Body of pancreas (tissue), 4 donors: ENCODE data around the gene FIBCD1. TPM values are rescaled to one million over a fixed set of nuclear protein-coding genes. Genes with fewer than 3 reads are reported as not detected.

ENCODE experiments used
- ATAC-seq: fragments of 150-250 bp; one replicate; pipeline ENCODE4 v1.9.1; 2016
- DNase-seq, 4 donors: peaks; one replicate each; pipeline ENCODE4 v3.0.0-alpha.2; 2019
- H3K27ac ChIP-seq, 4 donors: fragments of 200-600 bp; sonication (generic); 1 replicate in 3 of 4; 2 replicates in 1 of 4; pipeline versions ENCODE4 v1.5.1 to v1.6.1; 2016 to 2019; ENCODE audit warnings: mild to moderate bottlenecking in 1 of 4, mixed read lengths in 1 of 4, moderate library complexity in 1 of 4
- H3K27me3 ChIP-seq, 2 donors: fragments of 200-600 bp; sonication (generic); one replicate each; pipeline ENCODE4 v1.6.0; 2016; ENCODE audit warnings: mild to moderate bottlenecking in 1 of 2
- H3K36me3 ChIP-seq, 2 donors: fragments of 200-600 bp; sonication (generic); replicated peaks in 1 of 2; 2 replicates each; pipeline ENCODE4 v1.5.1; 2016; ENCODE audit warnings: low read depth in 2 of 2; ENCODE audit not compliant: insufficient read depth in 1 of 2
- H3K4me1 ChIP-seq: fragments of 200-600 bp; sonication (generic); one replicate; pipeline ENCODE4 v1.6.0; 2016
- H3K4me3 ChIP-seq, 2 donors: fragments of 200-600 bp; sonication (generic); 1 replicate in 1 of 2; 2 replicates in 1 of 2; pipeline ENCODE4 v1.5.1; 2016 to 2019
- H3K9me3 ChIP-seq, 3 donors: fragments of 200-600 bp; sonication (generic); 1 replicate in 2 of 3; 2 replicates in 1 of 3; pipeline ENCODE4 v1.5.1; 2016
- CTCF ChIP-seq, 7 experiments: fragments of 450-650 bp in 4 of 7; fragments of 200-600 bp in 3 of 7; sonication (generic) in 3 of 7; IDR thresholded peaks; one replicate each; pipeline ENCODE4 v1.5.1; 2016 to 2019; ENCODE audit warnings: antibody characterized with exemption in 7 of 7
- POLR2A ChIP-seq, 3 donors: fragments of 450-650 bp; IDR thresholded peaks; one replicate each; pipeline ENCODE4 v1.6.1; 2016; ENCODE audit warnings: antibody characterized with exemption in 3 of 3, mild to moderate bottlenecking in 2 of 3
- WGBS, 2 donors: methylation state at CpG; one replicate each; pipeline ENCODE4 v1.1.5; 2017; 5-methylcytosine and 5-hydroxymethylcytosine counted together
- intact Hi-C: fragments of 100-400 bp; cut with DNase I; formaldehyde crosslinking; loops from one replicate; pipeline ENCODE4 v1.15.1; 2023
- total RNA-seq, 2 donors: library from RNA; depleted of rRNA; stranded (reverse); fragments of >200 nt; gene quantifications; one replicate each; pipeline ENCODE4 v1.1.0, GENCODE V29; 2016

FIBCD1 gene
- total RNA-seq, 2 donors from 2014 or later, result 0.78 TPM; not detected in 1

GRCh38 chr9:130877300-130877699, 61.7 kb downstream of the FIBCD1 start:
- ATAC-seq (no peak), DNase-seq (no peak)
- intact Hi-C loops, result no loop called here
- H3K4me3 ChIP-seq, result no peak overlapping the region
- TF ChIP-seq CTCF (IDR thresholded peaks at IDR 0.05) (no peak), POLR2A (IDR thresholded peaks at IDR 0.05) (no peak)
- no peaks in the 10 kb centered on the region for H3K9me3 ChIP-seq
- H3K4me1 ChIP-seq, result peaks cover 11% of the 10 kb centered on the region
- no peak overlapping the region for H3K27ac ChIP-seq
- H3K27me3 ChIP-seq, result no peaks in the 10 kb centered on the region
- H3K36me3 ChIP-seq, result peaks cover 13 to 27% of the 10 kb centered on the region in 2 donors
- 93 to 99% methylated on average over 6 of the region's 6 CpGs for WGBS, 2 donors

GRCh38 chr9:130874783-130875182, 64.3 kb downstream of the FIBCD1 start:
- ATAC-seq (no peak), DNase-seq (no peak)
- H3K36me3 ChIP-seq, result peaks cover under 1 to 8% of the 10 kb centered on the region in 2 donors
- peaks cover 11% of the 10 kb centered on the region for H3K4me1 ChIP-seq
- no peaks in the 10 kb centered on the region for H3K9me3 ChIP-seq
- intact Hi-C loops, result no loop called here
- TF ChIP-seq CTCF (IDR thresholded peaks at IDR 0.05) (no peak), POLR2A (IDR thresholded peaks at IDR 0.05) (no peak)
- H3K27me3 ChIP-seq, result no peaks in the 10 kb centered on the region
- H3K4me3 ChIP-seq, result no peak overlapping the region
- 86 to 94% methylated on average over 5 of the region's 5 CpGs for WGBS, 2 donors
- no peak overlapping the region for H3K27ac ChIP-seq

GRCh38 chr9:130873966-130874365, 65.1 kb downstream of the FIBCD1 start:
- H3K4me1 ChIP-seq, result peaks cover 16% of the 10 kb centered on the region
- ATAC-seq (no peak), DNase-seq (no peak)
- H3K36me3 ChIP-seq, result peaks cover 0 to 4% of the 10 kb centered on the region in 2 donors
- no peaks in the 10 kb centered on the region for H3K9me3 ChIP-seq
- H3K27ac ChIP-seq, result peak overlapping the region in 1 of 4 donors; percentile 45
- H3K27me3 ChIP-seq, result no peaks in the 10 kb centered on the region
- H3K4me3 ChIP-seq, result no peak overlapping the region
- intact Hi-C loops, result no loop called here
- TF ChIP-seq POLR2A (IDR thresholded peaks at IDR 0.05), result no peak
- TF ChIP-seq CTCF (IDR thresholded peaks at IDR 0.05), result no peak
- 87 to 90% methylated on average over 8 of the region's 8 CpGs for WGBS, 2 donors

- Histone ChIP-seq H3K9me3 (no peaks in the 10 kb centered on the region), H3K27ac (peak overlapping the region in 3 of 4 donors; percentile 16 to 55 (median 45)), H3K36me3 (no peaks in the 10 kb centered on the region), H3K4me3 (no peak overlapping the region), H3K4me1 (peaks cover 20% of the 10 kb centered on the region), H3K27me3 (no peaks in the 10 kb centered on the region)
- WGBS, 2 donors, result 56 to 68% methylated on average over 9 to 15 of the region's 15 CpGs
- ATAC-seq, result peak; percentile 85
- TF ChIP-seq POLR2A (IDR thresholded peaks at IDR 0.05), result no peak
- TF ChIP-seq CTCF (IDR thresholded peaks at IDR 0.05), result no peak
- intact Hi-C loops, result no loop called here
- peak; percentile 82 to 90 (median 88) for DNase-seq
These were observed 66.0 kb downstream of the FIBCD1 start for GRCh38 chr9:130872912-130873503.

- 52 to 55% methylated on average over 9 of the region's 9 CpGs for WGBS, 2 donors
- Histone ChIP-seq H3K4me1 (peaks cover 20% of the 10 kb centered on the region), H3K4me3 (no peak overlapping the region), H3K27ac (peak overlapping the region in 3 of 4 donors; percentile 16 to 55 (median 45)), H3K36me3 (no peaks in the 10 kb centered on the region), H3K27me3 (no peaks in the 10 kb centered on the region), H3K9me3 (no peaks in the 10 kb centered on the region)
- TF ChIP-seq CTCF (IDR thresholded peaks at IDR 0.05), result no peak
- no peak for TF ChIP-seq POLR2A (IDR thresholded peaks at IDR 0.05)
- DNase-seq (no peak), ATAC-seq (no peak)
- intact Hi-C loops, result no loop called here
These were observed 66.5 kb downstream of the FIBCD1 start for GRCh38 chr9:130872508-130872907.
